ENCODE data around the gene ZG16B.
A peak's percentile ranks its signal among the peaks of the same experiment; 100 is the strongest.

ZG16B gene

GRCh38 chr16:2846511-2847310, 16.6 kb downstream of the ZG16B start:
- DNase-seq: no peak

- no peak for DNase-seq
These were observed 19.0 kb downstream of the ZG16B start for GRCh38 chr16:2848933-2849725.

DNA sequence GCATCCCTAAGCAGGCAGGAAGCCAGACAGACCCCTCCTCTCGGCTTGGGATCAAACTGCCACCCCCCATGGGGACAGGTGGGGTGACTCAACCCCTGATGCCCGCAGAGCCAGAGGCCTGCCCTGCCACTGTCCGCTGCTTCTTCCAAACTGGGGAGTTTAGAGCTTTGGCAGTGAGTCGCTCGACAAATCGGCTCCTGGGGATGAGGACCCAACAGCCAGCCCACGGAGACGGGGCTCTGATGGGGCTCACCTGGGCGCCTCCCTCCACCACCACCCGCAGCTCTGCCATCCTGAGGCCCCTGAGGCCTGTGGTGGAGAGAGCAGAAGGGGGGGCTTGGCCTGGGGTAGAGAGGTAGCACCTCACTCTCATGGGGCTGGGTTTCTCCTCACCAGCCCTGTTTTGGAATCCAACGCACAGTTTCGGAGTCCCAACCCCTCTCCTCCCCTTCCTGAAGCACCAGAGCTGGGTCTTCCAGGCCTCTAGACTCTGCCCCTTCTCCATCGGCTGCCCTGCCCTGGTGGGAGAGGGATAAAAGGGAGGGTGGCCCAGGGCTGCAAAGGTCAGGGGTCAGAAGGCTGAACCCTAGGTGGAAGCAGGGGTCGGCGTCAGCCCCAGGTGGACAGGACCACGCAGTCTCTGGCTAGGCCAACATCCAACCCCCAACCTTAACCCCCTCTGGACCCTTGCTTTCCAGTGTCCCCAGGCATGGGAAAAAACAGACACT, 22.1 kb downstream of the ZG16B start:
- DNase-seq: no peak

DNA sequence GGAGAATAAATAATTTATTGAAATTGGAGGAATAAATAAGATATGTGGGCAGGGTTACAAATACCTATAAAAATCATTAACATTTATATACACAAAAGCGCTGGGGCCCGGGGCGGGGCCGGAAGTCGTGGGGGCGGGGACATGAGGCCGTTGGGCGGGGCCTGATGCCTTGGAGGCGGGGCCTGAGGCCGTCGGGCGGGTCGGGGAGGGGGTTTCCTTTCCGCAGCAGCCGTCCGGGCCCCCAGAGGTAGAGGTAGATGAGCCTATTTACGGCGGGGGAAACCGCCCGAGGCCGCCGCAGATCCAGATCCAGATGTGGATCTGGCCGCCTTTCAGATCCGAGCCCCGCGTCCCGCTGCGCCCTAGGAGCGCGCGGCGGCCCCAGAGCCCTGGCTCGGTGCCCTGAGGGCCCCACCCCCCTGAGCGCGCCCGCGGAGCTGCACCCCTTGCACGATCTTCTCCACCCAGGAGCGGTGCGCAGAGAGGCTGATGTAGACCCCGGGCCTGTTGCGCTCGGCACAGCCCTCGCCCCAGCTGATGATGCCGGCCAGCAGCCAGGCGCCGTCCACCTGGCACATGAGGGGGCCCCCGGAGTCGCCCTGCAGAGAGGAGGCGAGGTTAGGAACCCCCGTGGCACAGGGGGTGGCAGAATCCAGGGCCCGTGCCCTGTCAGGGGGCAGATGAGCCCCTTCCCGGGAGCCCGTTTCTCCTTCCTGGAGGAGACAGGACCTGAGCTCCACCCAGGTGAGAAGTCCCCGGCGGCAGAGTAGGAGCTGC, 22.8 kb downstream of the ZG16B start:
- no peak for DNase-seq

GRCh38 chr16:2853531-2854073, 23.5 kb downstream of the ZG16B start:
- DNase-seq: no peak

- no peak for DNase-seq
These were observed 24.7 kb downstream of the ZG16B start for GRCh38 chr16:2854700-2855309.

- no peak for DNase-seq
These were observed 25.4 kb downstream of the ZG16B start for GRCh38 chr16:2855536-2855935.

- peak; percentile 77 for DNase-seq
These were observed 26.1 kb downstream of the ZG16B start for GRCh38 chr16:2856061-2856670.

DNA sequence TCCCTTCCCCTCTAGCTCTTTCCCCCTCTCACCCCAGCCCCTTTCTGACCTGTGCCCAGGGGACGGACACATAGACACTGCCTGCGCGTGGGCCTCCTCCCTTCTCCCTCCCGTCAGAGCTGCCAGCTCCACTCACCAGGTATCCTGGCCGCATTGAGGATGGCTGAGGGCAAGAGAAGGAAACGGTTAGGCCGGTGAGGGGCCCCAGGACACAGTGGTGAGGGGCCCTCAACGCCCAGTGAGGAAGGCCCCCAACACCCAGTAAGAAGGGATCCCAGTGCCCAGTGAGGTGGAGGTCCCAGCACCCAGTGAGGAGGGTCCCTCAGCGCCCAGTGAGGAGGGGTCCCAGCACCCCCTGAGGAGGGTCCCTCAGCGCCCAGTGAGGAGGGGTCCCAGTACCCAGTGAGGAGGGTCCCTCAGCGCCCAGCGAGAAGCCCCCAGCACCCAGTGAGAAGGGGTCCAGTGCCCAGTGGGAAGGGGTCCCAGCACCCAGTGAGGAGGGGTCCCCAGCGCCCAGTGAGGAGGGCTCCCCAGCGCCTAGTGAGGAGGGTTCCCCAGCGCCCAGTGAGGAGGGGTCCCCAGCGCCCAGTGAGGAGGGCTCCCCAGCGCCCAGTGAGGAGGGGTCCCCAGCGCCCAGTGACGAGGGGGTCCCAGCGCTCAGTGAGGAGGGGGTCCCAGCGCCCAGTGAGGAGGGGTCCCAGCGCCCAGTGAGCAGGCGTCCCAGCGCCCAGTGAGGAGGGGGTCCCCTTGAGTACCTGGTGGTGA, 26.8 kb downstream of the ZG16B start:
- DNase-seq: no peak

DNA sequence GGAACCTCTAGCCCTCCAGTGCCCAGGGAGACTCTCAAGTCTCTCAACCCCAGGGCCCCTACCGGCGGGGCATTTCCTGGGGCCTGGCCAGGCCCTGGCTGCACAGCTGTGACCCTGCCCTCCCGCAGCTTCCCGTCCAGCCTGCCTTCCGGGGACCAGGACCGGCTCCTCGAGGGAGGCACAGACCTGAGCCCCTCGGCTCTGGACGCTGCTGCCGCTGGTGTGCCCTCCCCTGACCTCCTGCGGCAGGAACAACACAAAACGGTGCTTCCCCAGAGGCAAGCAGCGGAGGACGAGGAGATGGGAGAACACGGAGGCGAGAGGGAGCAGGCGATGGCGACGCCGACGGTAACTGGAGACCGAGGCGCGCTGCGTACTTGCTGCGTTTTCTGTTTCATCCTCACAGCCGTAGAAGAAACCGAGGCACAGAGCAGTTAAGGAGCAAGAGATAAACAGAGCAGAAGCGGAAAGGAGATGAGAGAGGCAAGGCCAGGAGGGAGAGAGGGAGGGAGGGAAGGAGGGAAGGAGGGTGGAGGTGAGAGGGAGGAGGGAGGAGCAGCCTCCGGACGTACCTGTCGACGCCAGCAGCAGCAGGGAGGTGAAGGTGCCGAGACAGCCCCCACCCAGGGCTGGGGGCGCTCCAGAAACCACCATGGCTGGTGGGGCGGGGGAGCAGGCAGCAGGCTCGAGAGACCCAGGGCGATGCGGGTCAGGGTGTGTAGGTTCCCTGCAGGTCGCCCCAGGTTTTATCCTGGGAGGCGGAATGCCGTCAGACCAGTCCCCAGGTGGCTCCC, 27.5 kb downstream of the ZG16B start, which contains the start of gene PRSS22:
Gene PRSS22, minus strand, starts transcription at position 720 of the 794 bp plus-strand sequence. Its CDS starts 66 bp downstream, at position 654.
- DNase-seq: no peak

DNA sequence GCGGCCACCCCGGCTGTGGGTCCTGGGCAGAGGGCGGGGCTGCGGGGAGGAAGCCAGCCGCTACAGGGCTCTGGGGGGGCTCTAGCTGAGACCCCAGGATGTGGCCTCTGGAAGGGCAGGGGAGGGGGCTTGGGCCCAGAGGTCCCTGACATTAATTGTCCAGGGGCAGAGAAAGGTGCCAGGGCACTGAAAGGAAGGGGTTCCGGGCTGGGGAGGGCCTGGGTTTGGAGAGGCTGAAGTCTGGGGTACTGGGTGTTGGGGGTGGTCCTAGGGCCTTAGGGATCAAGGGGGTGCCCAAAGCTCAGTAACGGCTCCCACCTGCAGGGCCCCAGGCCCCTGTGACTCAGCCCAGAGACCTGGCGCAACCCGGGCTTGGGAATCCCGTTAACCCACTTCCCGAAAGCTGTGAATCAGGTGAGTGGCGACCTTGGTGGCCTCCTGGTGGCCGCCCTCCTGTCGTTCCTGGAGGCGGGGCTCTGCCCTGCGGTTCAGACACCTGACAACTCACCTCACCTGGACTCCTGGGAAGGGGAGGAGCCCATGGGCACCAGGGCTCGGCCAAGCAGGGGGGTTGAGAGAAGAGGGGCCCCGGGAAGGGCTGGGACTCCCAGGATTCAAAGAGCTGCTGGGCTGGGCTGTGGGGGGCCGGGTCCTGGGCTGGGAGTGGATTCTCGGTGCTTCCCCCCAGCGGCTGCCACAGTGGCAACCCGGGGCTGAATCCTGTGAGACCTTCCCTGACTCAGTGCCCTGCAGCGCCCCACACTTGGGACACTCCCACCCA, 28.3 kb downstream of the ZG16B start:
- DNase-seq: no peak

GRCh38 chr16:2859686-2860265, 29.7 kb downstream of the ZG16B start:
- no peak for DNase-seq

- no peak for DNase-seq
These were observed 30.9 kb downstream of the ZG16B start for GRCh38 chr16:2860826-2861567.

DNA sequence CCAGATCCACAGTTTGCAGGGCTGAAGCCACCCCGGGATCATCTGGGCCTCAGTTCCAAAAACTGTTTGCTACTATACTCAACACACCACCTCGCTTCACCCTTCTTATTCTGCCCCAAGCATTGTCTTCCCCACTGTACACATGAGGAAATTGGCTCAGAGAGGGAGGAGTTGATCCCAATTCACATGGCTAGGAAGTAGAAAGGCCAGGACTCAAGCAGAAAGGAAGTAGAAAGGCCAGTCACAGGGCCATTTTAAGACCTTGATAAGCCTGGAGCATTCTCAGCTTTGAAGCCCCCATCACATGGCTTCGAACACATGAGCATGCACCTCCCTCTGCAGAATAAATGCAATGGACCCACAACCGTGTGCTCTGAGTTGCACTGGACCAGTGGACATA, 35.5 kb downstream of the ZG16B start:
- DNase-seq: no peak

DNA sequence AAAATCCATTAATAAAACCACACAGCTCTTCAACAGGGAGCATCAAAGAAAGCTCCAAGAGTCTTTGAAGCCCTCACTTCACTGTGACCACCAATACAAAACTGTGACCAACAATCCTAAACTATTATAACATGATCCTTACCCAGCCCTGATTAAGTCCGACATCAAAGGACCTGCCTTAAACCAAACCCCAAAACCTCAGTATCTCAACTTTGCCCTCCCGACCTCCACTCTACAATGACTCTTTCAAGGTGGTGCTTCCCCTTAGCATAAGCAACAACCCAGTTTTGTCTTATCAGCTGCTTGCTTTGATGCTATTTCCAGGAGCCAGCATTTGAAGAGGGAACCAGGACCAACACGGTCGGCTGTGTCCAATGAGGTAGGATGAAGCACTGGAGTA, 36.3 kb downstream of the ZG16B start:
- no peak for DNase-seq

DNA sequence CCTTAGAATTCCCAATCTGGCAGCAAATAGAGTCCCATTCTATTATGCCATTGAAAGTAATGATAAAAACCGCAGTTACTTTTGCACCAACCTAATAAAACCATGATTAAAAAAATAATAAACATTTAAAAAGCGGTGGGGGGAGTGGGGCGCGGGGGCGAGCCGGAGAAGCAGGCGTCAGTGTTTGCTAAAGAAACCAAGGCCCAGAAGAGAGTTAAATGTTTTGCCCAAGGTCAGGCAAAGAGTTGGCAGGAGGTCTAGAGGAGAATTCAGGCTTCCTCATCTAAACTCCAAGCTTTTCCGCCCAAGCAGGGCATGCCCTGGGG, 37.5 kb downstream of the ZG16B start:
- no peak for DNase-seq

GRCh38 chr16:2867987-2868789, 38.1 kb downstream of the ZG16B start:
- peak; percentile 98 for DNase-seq
